ENCODE measurements around the gene GPR150. TPM values are rescaled to one million over a fixed set of nuclear protein-coding genes. Genes with fewer than 3 reads are reported as not detected.
"Not testable (repeated sequence)": the region's sequence is repeated elsewhere in the genome, so short reads cannot be mapped to it uniquely, and the experiment has no call there.

Gene GPR150
- total RNA-seq, 4 donors from 2014 or later, result 0.42 to 1.1 (median 0.92) TPM; not detected in 1

- Histone ChIP-seq H3K4me1 (peaks cover 7 to 14% (median 12%) of the 10 kb centered on the region in 4 donors), H3K4me3 (no peak overlapping the region), H3K9me3 (no peaks in the 10 kb centered on the region), H3K27me3 (no peaks in the 10 kb centered on the region), H3K27ac (replicated peaks in 1 of 4) (no peak overlapping the region), H3K36me3 (no peaks in the 10 kb centered on the region)
- TF ChIP-seq CTCF (IDR thresholded peaks at IDR 0.05) (no peak), POLR2A (IDR thresholded peaks at IDR 0.05; ENCODE audit: low read depth) (no peak), POLR2AphosphoS5 (IDR thresholded peaks at IDR 0.05) (no peak), EP300 (IDR thresholded peaks at IDR 0.05) (no peak)
- 33% methylated on average over 2 of the region's 2 CpGs for WGBS
- no peak for DNase-seq (ENCODE audit: extremely low spot score)
- intact Hi-C loops (cut with DNase I), result no loop called here
Observed at GRCh38 chr5:95631255-95631958, 11.5 kb downstream of the GPR150 start.

GRCh38 chr5:95631991-95632675 lies 12.2 kb downstream of the GPR150 start:
- Histone ChIP-seq H3K36me3 (no peaks in the 10 kb centered on the region), H3K4me3 (no peak overlapping the region), H3K9me3 (no peaks in the 10 kb centered on the region), H3K27me3 (no peaks in the 10 kb centered on the region), H3K4me1 (peaks cover 7 to 14% (median 12%) of the 10 kb centered on the region in 4 donors), H3K27ac (replicated peaks in 1 of 4) (no peak overlapping the region)
- intact Hi-C loops (cut with DNase I), result no loop called here
- TF ChIP-seq CTCF (IDR thresholded peaks at IDR 0.05) (no peak), EP300 (IDR thresholded peaks at IDR 0.05) (no peak), POLR2AphosphoS5 (IDR thresholded peaks at IDR 0.05) (peak in 1 of 2 donors; percentile 25), POLR2A (IDR thresholded peaks at IDR 0.05; ENCODE audit: low read depth) (no peak)
- DNase-seq (ENCODE audit: extremely low spot score), result peak; percentile 83
- WGBS, result 87% methylated on average over 4 of the region's 4 CpGs

- 100% methylated on average over 2 of the region's 2 CpGs for WGBS
- not testable (repeated sequence) for DNase-seq (ENCODE audit: extremely low spot score)
Observed at GRCh38 chr5:95632942-95633341, 13.1 kb downstream of the GPR150 start.

GRCh38 chr5:95633671-95634070 lies 13.8 kb downstream of the GPR150 start:
- DNase-seq (ENCODE audit: extremely low spot score), result no peak
- no peak overlapping the region for H3K4me3 ChIP-seq
- no peaks in the 10 kb centered on the region for H3K27me3 ChIP-seq
- H3K4me1 ChIP-seq, result peaks cover 7 to 14% (median 12%) of the 10 kb centered on the region in 4 donors
- WGBS, result 93% methylated on average over 3 of the region's 3 CpGs
- H3K36me3 ChIP-seq, result no peaks in the 10 kb centered on the region
- TF ChIP-seq CTCF (IDR thresholded peaks at IDR 0.05), result no peak
- TF ChIP-seq EP300 (IDR thresholded peaks at IDR 0.05), result no peak
- TF ChIP-seq POLR2AphosphoS5 (IDR thresholded peaks at IDR 0.05), result no peak
- no peak for TF ChIP-seq POLR2A (IDR thresholded peaks at IDR 0.05; ENCODE audit: low read depth)
- no peak overlapping the region for H3K27ac ChIP-seq (replicated peaks in 1 of 4)
- intact Hi-C loops (cut with DNase I), result no loop called here
- H3K9me3 ChIP-seq, result no peaks in the 10 kb centered on the region

More at GRCh38 chr5:95632942-95633341, 13.1 kb downstream of the GPR150 start:
- H3K4me3 ChIP-seq; H3K27me3 ChIP-seq; intact Hi-C loops (cut with DNase I); H3K36me3 ChIP-seq; H3K9me3 ChIP-seq; H3K27ac ChIP-seq (replicated peaks in 1 of 4): not testable (repeated sequence)
- H3K4me1 ChIP-seq, result peaks cover 7 to 14% (median 12%) of the 10 kb centered on the region in 4 donors

DNA sequence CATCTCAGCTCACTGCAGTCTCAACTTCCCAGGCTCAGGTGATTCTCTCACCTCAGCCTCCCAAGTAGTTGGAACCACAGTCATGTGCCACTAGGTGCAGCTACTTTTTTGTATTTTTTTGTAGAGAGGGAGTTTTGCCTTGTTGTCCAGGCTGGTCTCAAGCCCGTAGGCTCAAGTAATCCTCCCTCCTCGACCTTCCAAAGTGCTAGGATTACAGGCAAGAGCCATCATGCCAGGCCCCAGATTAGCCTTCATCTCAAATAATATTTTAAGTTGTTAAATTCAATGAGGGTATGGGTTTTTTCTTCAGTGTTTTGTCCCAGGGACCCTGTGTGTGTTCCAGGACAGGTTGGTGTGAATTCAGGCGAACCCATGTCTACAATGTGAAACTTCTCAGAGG lies 14.2 kb downstream of the GPR150 start:
- TF ChIP-seq POLR2A (IDR thresholded peaks at IDR 0.05; ENCODE audit: low read depth), result no peak
- no peak for TF ChIP-seq CTCF (IDR thresholded peaks at IDR 0.05)
- no peak for TF ChIP-seq EP300 (IDR thresholded peaks at IDR 0.05)
- TF ChIP-seq POLR2AphosphoS5 (IDR thresholded peaks at IDR 0.05), result no peak
- no peaks in the 10 kb centered on the region for H3K9me3 ChIP-seq
- intact Hi-C loops (cut with DNase I), result no loop called here
- no peaks in the 10 kb centered on the region for H3K36me3 ChIP-seq
- peaks cover 7 to 14% (median 12%) of the 10 kb centered on the region in 4 donors for H3K4me1 ChIP-seq
- H3K27me3 ChIP-seq, result no peaks in the 10 kb centered on the region
- no peak overlapping the region for H3K27ac ChIP-seq (replicated peaks in 1 of 4)
- no peak overlapping the region for H3K4me3 ChIP-seq
- peak; percentile 64 for DNase-seq (ENCODE audit: extremely low spot score)
- WGBS, result 98% methylated on average over 3 of the region's 3 CpGs

Measured in esophagus muscularis mucosa (tissue), 4 donors.